SK-N-SH treated with all-trans-retinoic acid at 6 μM for 48 hours (cell line): ENCODE results near the gene CRADD.
A peak's percentile ranks its signal among the peaks of the same experiment; 100 is the strongest.

Experiments
- ATAC-seq: fragments of 200-7000 bp; cut with Tn5 transposase; 3 replicates; pipeline ENCODE4 v1.9.1; 2020; ENCODE audit warnings: mild to moderate bottlenecking, moderate library complexity
- ARNTL ChIP-seq: fragments of 450-650 bp; formaldehyde crosslinking; IDR thresholded peaks from 2 replicates; pipeline ENCODE4 v1.5.0; 2020; ENCODE audit warnings: low read depth, mild to moderate bottlenecking, moderate library complexity, borderline replicate concordance
- BACH2 ChIP-seq: fragments of 250-450 bp; sonication (Bioruptor Pico); IDR thresholded peaks from 2 replicates; pipeline ENCODE4 v1.9.0; 2021; ENCODE audit warnings: mild to moderate bottlenecking, borderline replicate concordance
- CREB5 ChIP-seq: fragments of 250-450 bp; sonication (Bioruptor Pico); IDR thresholded peaks from 2 replicates; pipeline ENCODE4 v1.5.1; 2020; ENCODE audit warnings: low read depth, mild to moderate bottlenecking, moderate library complexity
- CSDC2 ChIP-seq: fragments of 250-450 bp; sonication (Bioruptor Pico); IDR thresholded peaks from 2 replicates; pipeline ENCODE4 v1.5.0; 2020; ENCODE audit warnings: mild to moderate bottlenecking, moderate library complexity
- CSRNP3 ChIP-seq: fragments of 250-450 bp; sonication (Bioruptor Pico); IDR thresholded peaks from 2 replicates; pipeline ENCODE4 v1.5.1; 2021; ENCODE audit warnings: mild to moderate bottlenecking, moderate library complexity
- ESRRG ChIP-seq: fragments of 250-450 bp; sonication (Bioruptor Pico); IDR thresholded peaks from 2 replicates; pipeline ENCODE4 v1.6.1; 2021; ENCODE audit warnings: mild to moderate bottlenecking
- GLIS3 ChIP-seq: fragments of 250-450 bp; sonication (Bioruptor Pico); IDR thresholded peaks from 2 replicates; pipeline ENCODE4 v1.5.0; 2020; ENCODE audit warnings: mild to moderate bottlenecking, moderate library complexity
- ISL1 ChIP-seq: fragments of 250-450 bp; sonication (Bioruptor Pico); IDR thresholded peaks from 2 replicates; pipeline ENCODE4 v2.1.2; 2022; ENCODE audit warnings: mild to moderate bottlenecking, moderate library complexity
- OSR1 ChIP-seq: fragments of 250-450 bp; sonication (Bioruptor Pico); IDR thresholded peaks from 2 replicates; pipeline ENCODE4 v1.8.0; 2022; ENCODE audit warnings: moderate library complexity, mild to moderate bottlenecking, inconsistent platforms
- PATZ1 ChIP-seq: fragments of 250-450 bp; sonication (Bioruptor Pico); IDR thresholded peaks from 2 replicates; pipeline ENCODE4 v1.8.0; 2020; ENCODE audit warnings: mild to moderate bottlenecking, moderate library complexity, borderline replicate concordance
- POU6F1 ChIP-seq: fragments of 250-450 bp; sonication (Bioruptor Pico); IDR thresholded peaks from 2 replicates; pipeline ENCODE4 v1.8.0; 2021; ENCODE audit warnings: low read depth, mild to moderate bottlenecking, moderate library complexity, borderline replicate concordance
- PPARA ChIP-seq: fragments of 250-450 bp; sonication (Bioruptor Pico); IDR thresholded peaks from 2 replicates; pipeline ENCODE4 v1.5.0; 2020; ENCODE audit warnings: mild to moderate bottlenecking, borderline replicate concordance
- RARB ChIP-seq: fragments of 250-450 bp; sonication (Bioruptor Pico); IDR thresholded peaks from 2 replicates; pipeline ENCODE4 v1.8.0; 2021; ENCODE audit warnings: mild to moderate bottlenecking, moderate library complexity
- SNAI2 ChIP-seq: fragments of 250-450 bp; sonication (Bioruptor Pico); IDR thresholded peaks from 2 replicates; pipeline ENCODE4 v1.5.0; 2020; ENCODE audit warnings: mild to moderate bottlenecking, moderate library complexity
- TCF4 ChIP-seq: fragments of 250-450 bp; sonication (Bioruptor Pico); IDR thresholded peaks from 2 replicates; pipeline ENCODE4 v1.8.0; 2021; ENCODE audit warnings: mild to moderate bottlenecking, moderate library complexity, borderline replicate concordance
- TOX ChIP-seq: fragments of 250-450 bp; sonication (Bioruptor Pico); IDR thresholded peaks from 2 replicates; pipeline ENCODE4 v1.8.0; 2021; ENCODE audit warnings: mild to moderate bottlenecking, moderate library complexity, borderline replicate concordance
- TSHZ2 ChIP-seq: fragments of 250-450 bp; sonication (Bioruptor Pico); IDR thresholded peaks from 2 replicates; pipeline ENCODE4 v1.5.0; 2020; ENCODE audit warnings: mild to moderate bottlenecking, moderate library complexity
- ZC3H10 ChIP-seq: fragments of 250-450 bp; sonication (Bioruptor Pico); IDR thresholded peaks from 2 replicates; pipeline ENCODE4 v1.5.1; 2021; ENCODE audit warnings: mild to moderate bottlenecking, moderate library complexity
- ZFP3 ChIP-seq: fragments of 250-450 bp; sonication (Bioruptor Pico); IDR thresholded peaks from 2 replicates; pipeline ENCODE4 v1.5.0; 2020; ENCODE audit warnings: mild to moderate bottlenecking, moderate library complexity
- ZFP30 ChIP-seq: fragments of 450-650 bp; formaldehyde crosslinking; IDR thresholded peaks from 2 replicates; pipeline ENCODE4 v1.5.0; 2022; ENCODE audit warnings: mild to moderate bottlenecking, moderate library complexity
- ZNF565 ChIP-seq: fragments of 450-650 bp; formaldehyde crosslinking; conservative IDR thresholded peaks from 2 replicates; pipeline ENCODE4 v1.5.0; 2020; ENCODE audit warnings: low read depth, mild to moderate bottlenecking, moderate library complexity
- ZNF70 ChIP-seq: fragments of 450-650 bp; formaldehyde crosslinking; IDR thresholded peaks from 2 replicates; pipeline ENCODE4 v1.5.0; 2020; ENCODE audit warnings: mild to moderate bottlenecking, moderate library complexity
- ZNF8 ChIP-seq: fragments of 450-650 bp; formaldehyde crosslinking; IDR thresholded peaks from 2 replicates; pipeline ENCODE4 v1.5.0; 2020; ENCODE audit warnings: mild to moderate bottlenecking, moderate library complexity

The CRADD gene

GRCh38 chr12:93784339-93785086 lies 107.3 kb downstream of the CRADD start (continued):
- TF ChIP-seq PATZ1: no peak
- no peak for TF ChIP-seq ZNF565
- no peak for TF ChIP-seq ZFP30 (CRISPR knock-in tag)
- no peak for TF ChIP-seq TOX (CRISPR knock-in tag)
- TF ChIP-seq OSR1 (CRISPR knock-in tag): peak; percentile 58; the same call in 1 of the 2 replicates

GRCh38 chr12:93785249-93786010 lies 108.3 kb downstream of the CRADD start:
- ATAC-seq: peak; percentile 86
- TF ChIP-seq OSR1 (CRISPR knock-in tag) (peak; percentile 63; the same call in 1 of the 2 replicates), ESRRG (CRISPR knock-in tag) (no peak), ZC3H10 (CRISPR knock-in tag) (peak; percentile 57), ZNF8 (CRISPR knock-in tag) (no peak), ARNTL (no peak), ISL1 (peak; percentile 60), TSHZ2 (CRISPR knock-in tag) (no peak), ZFP30 (CRISPR knock-in tag) (no peak), TOX (CRISPR knock-in tag) (0 out of 2 replicates have a peak, but pooled peaks have one; percentile 26), PPARA (CRISPR knock-in tag) (no peak), CREB5 (CRISPR knock-in tag) (no peak), ZNF70 (CRISPR knock-in tag) (no peak), POU6F1 (CRISPR knock-in tag) (no peak; the same call in 1 of the 2 replicates), GLIS3 (no peak), RARB (CRISPR knock-in tag) (0 out of 2 replicates have a peak, but pooled peaks have one; percentile 7), PATZ1 (0 out of 2 replicates have a peak, but pooled peaks have one; percentile 3), BACH2 (no peak), CSDC2 (CRISPR knock-in tag) (peak; percentile 75; the same call in 1 of the 2 replicates), TCF4 (no peak), CSRNP3 (no peak), ZNF565 (no peak), SNAI2 (CRISPR knock-in tag) (no peak), ZFP3 (peak; percentile 80; the same call in 1 of the 2 replicates)
